Stimulated activated CD4-positive, alpha-beta T cell treated with anti-CD3 and anti-CD28 coated beads, Interleukin-15, amount 100 ng/mL, for 48 hours (primary cell): Measurements from ENCODE around the gene THG1L.
"Not testable (repeated sequence)": the region's sequence is repeated elsewhere in the genome, so short reads cannot be mapped to it uniquely, and the experiment has no call there.

Source experiments
- DNase-seq, 2 donors: peaks; one replicate each; pipeline ENCODE4 v3.0.0-alpha.2; 2020; ENCODE audit warnings: low read depth in 2 of 2

The THG1L gene

GRCh38 chr5:157731272-157732129, at the start of gene THG1L:
Gene THG1L, plus strand, starts transcription at chr5:157731420. Its CDS starts 21 bp downstream, at chr5:157731441.
- DNase-seq = peak; percentile 97 to 99

- no peak for DNase-seq
These were observed 49.0 kb upstream of the THG1L start for GRCh38 chr5:157682257-157682656.

- not testable (repeated sequence) for DNase-seq
These were observed 44.7 kb upstream of the THG1L start for GRCh38 chr5:157686276-157687197.

- no peak for DNase-seq
These were observed 44.0 kb upstream of the THG1L start for GRCh38 chr5:157687198-157687554.

GRCh38 chr5:157689942-157690689, 41.1 kb upstream of the THG1L start:
- peak in 1 of 2 donors; percentile 42 for DNase-seq

- DNase-seq = no peak
These were observed 40.4 kb upstream of the THG1L start for GRCh38 chr5:157690690-157691433.

- DNase-seq = not testable (repeated sequence)
These were observed 37.4 kb upstream of the THG1L start for GRCh38 chr5:157693816-157694215.

- DNase-seq = not testable (repeated sequence)
These were observed 35.1 kb upstream of the THG1L start for GRCh38 chr5:157696154-157696553.

GRCh38 chr5:157698674-157699073, 32.5 kb upstream of the THG1L start:
- DNase-seq = not testable (repeated sequence)

GRCh38 chr5:157703736-157704135, 27.5 kb upstream of the THG1L start:
- no peak for DNase-seq

- DNase-seq = no peak
These were observed 22.4 kb upstream of the THG1L start for GRCh38 chr5:157708866-157709265.

GRCh38 chr5:157709346-157709745, 21.9 kb upstream of the THG1L start:
- no peak for DNase-seq

GRCh38 chr5:157710431-157710830, 20.8 kb upstream of the THG1L start:
- no peak for DNase-seq

GRCh38 chr5:157710882-157711281, 20.3 kb upstream of the THG1L start:
- no peak for DNase-seq

- DNase-seq = no peak
These were observed 17.2 kb upstream of the THG1L start for GRCh38 chr5:157713830-157714595.

- no peak for DNase-seq
These were observed 16.7 kb upstream of the THG1L start for GRCh38 chr5:157714596-157714864.

- no peak for DNase-seq
These were observed 12.7 kb upstream of the THG1L start for GRCh38 chr5:157718519-157718918.

- DNase-seq = no peak
These were observed 12.0 kb upstream of the THG1L start for GRCh38 chr5:157719245-157719644.

GRCh38 chr5:157721159-157721558, 10.1 kb upstream of the THG1L start:
- DNase-seq = no peak

- DNase-seq = not testable (repeated sequence)
These were observed 8.3 kb upstream of the THG1L start for GRCh38 chr5:157722895-157723294.

GRCh38 chr5:157726607-157727006, 4.6 kb upstream of the THG1L start:
- not testable (repeated sequence) for DNase-seq
